HG03469 (cell line): ENCODE measurements around the gene C1QL4.

Experiments
- ATAC-seq: cut with Tn5 transposase; IDR thresholded peaks from one replicate; pipeline ENCODE4 v1.9.1; 2021; ENCODE audit warnings: mild to moderate bottlenecking, moderate library complexity, moderate number of reproducible peaks; ENCODE audit not compliant: unreplicated experiment

C1QL4 gene

GRCh38 chr12:49309386-49309785, 27.6 kb downstream of the C1QL4 start:
- no peak for ATAC-seq

- no peak for ATAC-seq
These were observed 31.1 kb downstream of the C1QL4 start for GRCh38 chr12:49305762-49306510.

- ATAC-seq = no peak
These were observed 32.8 kb downstream of the C1QL4 start for GRCh38 chr12:49304161-49304560.

GRCh38 chr12:49301760-49302159, 35.2 kb downstream of the C1QL4 start:
- no peak for ATAC-seq

GRCh38 chr12:49298160-49298559, 38.8 kb downstream of the C1QL4 start:
- ATAC-seq = no peak

- ATAC-seq = no peak
These were observed 39.3 kb downstream of the C1QL4 start for GRCh38 chr12:49297695-49298060.

GRCh38 chr12:49296836-49297694, 39.9 kb downstream of the C1QL4 start:
- no peak for ATAC-seq

- no peak for ATAC-seq
These were observed 40.8 kb downstream of the C1QL4 start for GRCh38 chr12:49296034-49296835.

GRCh38 chr12:49295082-49295936, 41.7 kb downstream of the C1QL4 start, which contains the start of gene PRPH:
Gene PRPH (plus strand): TSS chr12:49295147. CDS start chr12:49295201, 54 bp downstream.
- ATAC-seq = no peak

GRCh38 chr12:49294804-49295081, 42.2 kb downstream of the C1QL4 start:
- no peak for ATAC-seq

- ATAC-seq = no peak
These were observed 42.7 kb downstream of the C1QL4 start for GRCh38 chr12:49294086-49294803.

GRCh38 chr12:49293056-49293956, 43.7 kb downstream of the C1QL4 start:
- no peak for ATAC-seq

GRCh38 chr12:49292729-49293055, 44.3 kb downstream of the C1QL4 start:
- ATAC-seq = no peak

GRCh38 chr12:49288922-49289555, 47.9 kb downstream of the C1QL4 start:
- no peak for ATAC-seq

- no peak for ATAC-seq
These were observed 48.6 kb downstream of the C1QL4 start for GRCh38 chr12:49288412-49288853.

GRCh38 chr12:49287876-49288275, 49.1 kb downstream of the C1QL4 start:
- no peak for ATAC-seq

- ATAC-seq = no peak
These were observed 52.3 kb downstream of the C1QL4 start for GRCh38 chr12:49284672-49285071.
